HG03558 (cell line): ENCODE results near the gene CACNB2.

ENCODE experiments used
- ATAC-seq: cut with Tn5 transposase; IDR thresholded peaks from one replicate; pipeline ENCODE4 v1.9.1; 2021; ENCODE audit warnings: moderate number of reproducible peaks; ENCODE audit not compliant: unreplicated experiment; ENCODE audit errors: extremely low read depth

CACNB2 gene

GRCh38 chr10:18478354-18478753 is 338.1 kb downstream of the CACNB2 start:
- no peak for ATAC-seq

- ATAC-seq, result no peak
Measured at GRCh38 chr10:18479502-18479901, 339.3 kb downstream of the CACNB2 start.

- no peak for ATAC-seq
Measured at GRCh38 chr10:18483516-18484186, 343.4 kb downstream of the CACNB2 start.

GRCh38 chr10:18486438-18486837 is 346.2 kb downstream of the CACNB2 start:
- no peak for ATAC-seq

GRCh38 chr10:18490755-18491154 is 350.5 kb downstream of the CACNB2 start:
- ATAC-seq, result no peak

- ATAC-seq, result no peak
Measured at GRCh38 chr10:18497806-18498369, 357.7 kb downstream of the CACNB2 start.

- ATAC-seq, result no peak
Measured at GRCh38 chr10:18498998-18499397, 358.8 kb downstream of the CACNB2 start.

- no peak for ATAC-seq
Measured at GRCh38 chr10:18500576-18500975, 360.4 kb downstream of the CACNB2 start.

- ATAC-seq, result peak; percentile 98
Measured at GRCh38 chr10:18501198-18501597, 361.0 kb downstream of the CACNB2 start.

- ATAC-seq, result no peak
Measured at GRCh38 chr10:18501629-18502028, 361.4 kb downstream of the CACNB2 start.

- ATAC-seq, result no peak
Measured at GRCh38 chr10:18504161-18504560, 363.9 kb downstream of the CACNB2 start.

GRCh38 chr10:18505456-18506118 is 365.4 kb downstream of the CACNB2 start:
- ATAC-seq, result no peak

GRCh38 chr10:18508587-18508986 is 368.4 kb downstream of the CACNB2 start:
- ATAC-seq, result no peak

- no peak for ATAC-seq
Measured at GRCh38 chr10:18514537-18514936, 374.3 kb downstream of the CACNB2 start.

- ATAC-seq, result no peak
Measured at GRCh38 chr10:18516851-18517250, 376.6 kb downstream of the CACNB2 start.

GRCh38 chr10:18523025-18523424 is 382.8 kb downstream of the CACNB2 start:
- ATAC-seq, result no peak

GRCh38 chr10:18523858-18524257 is 383.6 kb downstream of the CACNB2 start:
- no peak for ATAC-seq

GRCh38 chr10:18527687-18528086 is 387.5 kb downstream of the CACNB2 start:
- no peak for ATAC-seq

- ATAC-seq, result no peak
Measured at GRCh38 chr10:18528292-18528691, 388.1 kb downstream of the CACNB2 start.

- ATAC-seq, result no peak
Measured at GRCh38 chr10:18532881-18533535, 392.8 kb downstream of the CACNB2 start.

GRCh38 chr10:18533896-18534295 is 393.7 kb downstream of the CACNB2 start:
- ATAC-seq, result no peak
